ENCODE measurements around the gene S1PR5.
"Not testable (repeated sequence)": the region's sequence is repeated elsewhere in the genome, so short reads cannot be mapped to it uniquely, and the experiment has no call there.

Gene S1PR5

GRCh38 chr19:10543420-10544241 lies 26.4 kb upstream of the S1PR5 start, which contains the start of gene ATG4D:
TSS of gene ATG4D (plus strand) at chr19:10543904. CDS start at chr19:10544091, 187 bp downstream.
- DNase-seq, result peak in 1 of 2 experiments; percentile 3

GRCh38 chr19:10543059-10543419 lies 25.8 kb upstream of the S1PR5 start:
- DNase-seq, result no peak

GRCh38 chr19:10539016-10539415 lies 21.8 kb upstream of the S1PR5 start:
- not testable (repeated sequence) for DNase-seq

GRCh38 chr19:10538204-10538983 lies 21.1 kb upstream of the S1PR5 start:
- no peak for DNase-seq

- no peak for DNase-seq
Observed at GRCh38 chr19:10537668-10538067, 20.4 kb upstream of the S1PR5 start.

GRCh38 chr19:10535613-10536012 lies 18.4 kb upstream of the S1PR5 start:
- DNase-seq, result no peak

GRCh38 chr19:10533646-10534386 lies 16.6 kb upstream of the S1PR5 start:
- no peak for DNase-seq

GRCh38 chr19:10532457-10532856 lies 15.2 kb upstream of the S1PR5 start:
- DNase-seq, result no peak

GRCh38 chr19:10526887-10527286 lies 9.6 kb upstream of the S1PR5 start:
- DNase-seq, result not testable (repeated sequence)

- DNase-seq, result no peak
Observed at GRCh38 chr19:10525636-10526035, 8.4 kb upstream of the S1PR5 start.

- DNase-seq, result no peak
Observed at GRCh38 chr19:10523135-10523636, 5.9 kb upstream of the S1PR5 start.

- no peak for DNase-seq
Observed at GRCh38 chr19:10521461-10522171, 4.4 kb upstream of the S1PR5 start.

- no peak for DNase-seq
Observed at GRCh38 chr19:10520652-10521318, 3.5 kb upstream of the S1PR5 start.

GRCh38 chr19:10519421-10519820 lies 2.2 kb upstream of the S1PR5 start:
- DNase-seq, result no peak

- no peak for DNase-seq
Observed at GRCh38 chr19:10518444-10519361, 1.5 kb upstream of the S1PR5 start.

GRCh38 chr19:10517760-10518443 lies 655 bp upstream of the S1PR5 start:
- no peak for DNase-seq

- DNase-seq, result no peak
Observed at GRCh38 chr19:10516671-10517286, 468 bp downstream of the S1PR5 start.

GRCh38 chr19:10516064-10516385 lies 1.2 kb downstream of the S1PR5 start:
- DNase-seq, result no peak

GRCh38 chr19:10514211-10515145 lies 2.8 kb downstream of the S1PR5 start:
- no peak for DNase-seq

Measured in cerebellar nuclear complex (tissue), 1 donor.